Measurements from ENCODE around the gene UBASH3B.
A peak's percentile ranks its signal among the peaks of the same experiment; 100 is the strongest.
"Not testable (repeated sequence)": the region's sequence is repeated elsewhere in the genome, so short reads cannot be mapped to it uniquely, and the experiment has no call there.

Gene UBASH3B

GRCh38 chr11:122711362-122711761 is 55.8 kb downstream of the UBASH3B start:
- DNase-seq = no peak

- peak; percentile 71 for DNase-seq
These were observed 56.4 kb downstream of the UBASH3B start for GRCh38 chr11:122711831-122712381.

- no peak for DNase-seq
These were observed 58.5 kb downstream of the UBASH3B start for GRCh38 chr11:122714004-122714403.

- DNase-seq = no peak
These were observed 59.0 kb downstream of the UBASH3B start for GRCh38 chr11:122714484-122714883.

DNA sequence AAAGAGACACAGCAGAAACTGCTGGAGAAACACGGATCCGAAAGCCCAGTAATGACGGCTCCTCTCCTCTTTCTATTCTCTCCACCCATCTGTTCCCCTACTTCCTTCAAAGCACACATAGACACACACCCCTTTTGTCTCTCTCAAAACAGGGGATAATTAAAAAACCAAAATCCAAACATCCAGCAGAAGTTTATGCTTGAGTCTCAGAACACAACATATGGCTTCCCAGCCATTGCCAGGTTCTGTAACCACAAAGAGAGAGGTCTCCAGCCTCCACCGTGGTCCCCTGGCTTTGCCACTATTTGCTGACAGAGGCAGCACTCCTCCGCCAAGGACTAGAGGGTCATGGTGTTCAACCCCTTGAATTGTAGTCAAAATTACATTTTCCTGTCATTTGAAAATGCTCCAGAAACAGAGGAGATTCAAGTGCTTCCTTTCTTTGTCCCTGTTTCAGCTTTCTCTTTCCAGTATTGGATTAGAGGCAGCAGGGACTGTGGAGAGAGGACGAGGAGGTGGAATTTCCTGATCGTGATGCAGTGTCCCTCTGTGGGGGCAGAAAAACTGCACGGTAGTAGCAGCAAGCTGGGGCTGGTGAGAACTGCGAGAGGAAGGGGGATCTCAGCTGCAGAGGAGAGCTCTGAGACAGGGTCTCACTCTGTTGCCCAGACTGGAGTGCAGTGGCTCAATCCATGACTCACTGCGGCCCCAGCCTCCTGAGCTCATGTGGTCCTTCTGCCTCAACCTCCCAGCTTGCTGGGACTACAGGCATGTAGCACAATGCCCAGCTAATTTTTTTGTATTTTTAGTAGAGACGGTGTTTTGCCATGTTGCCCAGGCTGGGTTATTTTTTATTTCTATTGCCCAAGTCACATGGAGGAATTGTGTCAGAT is 60.3 kb downstream of the UBASH3B start:
- no peak for DNase-seq

- no peak for DNase-seq
These were observed 61.8 kb downstream of the UBASH3B start for GRCh38 chr11:122717264-122717867.

DNA sequence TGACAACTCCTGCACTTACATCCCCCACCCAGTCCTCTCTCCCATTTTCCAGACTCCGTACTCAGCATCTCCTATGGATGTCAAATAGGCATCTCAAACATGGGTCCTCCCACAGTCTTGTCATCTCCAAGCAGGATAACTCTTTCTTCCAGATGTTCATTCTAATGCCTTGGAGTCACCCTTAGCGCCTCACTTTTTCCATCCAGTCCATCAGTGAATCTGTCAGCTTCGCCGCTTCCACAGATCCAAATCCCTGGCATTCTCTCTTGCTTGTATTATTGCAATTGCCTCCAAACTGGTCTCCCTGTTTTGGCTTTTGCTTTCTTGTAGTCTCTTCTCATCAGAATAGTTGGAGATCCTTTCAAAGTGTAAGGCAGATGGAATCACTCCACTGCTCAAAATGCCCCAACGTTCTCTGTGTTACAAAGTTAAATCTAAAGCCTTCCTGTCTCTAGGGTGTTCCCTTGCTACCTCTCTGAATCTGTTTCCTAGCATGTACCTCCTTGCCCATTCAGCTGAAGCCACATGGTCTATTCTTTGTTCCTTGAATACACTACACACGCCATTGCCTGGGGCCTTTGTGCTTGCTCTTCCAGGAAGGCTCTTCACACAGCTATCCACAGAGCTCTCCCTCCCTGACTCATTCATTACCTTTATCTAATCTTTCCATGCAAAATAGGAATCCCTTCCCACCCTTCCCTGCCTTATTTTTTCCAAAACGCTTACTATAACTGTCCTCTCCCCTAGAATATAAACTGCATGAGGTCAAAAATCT is 64.8 kb downstream of the UBASH3B start:
- DNase-seq = no peak

GRCh38 chr11:122721201-122721963 is 65.9 kb downstream of the UBASH3B start:
- DNase-seq = no peak

DNA sequence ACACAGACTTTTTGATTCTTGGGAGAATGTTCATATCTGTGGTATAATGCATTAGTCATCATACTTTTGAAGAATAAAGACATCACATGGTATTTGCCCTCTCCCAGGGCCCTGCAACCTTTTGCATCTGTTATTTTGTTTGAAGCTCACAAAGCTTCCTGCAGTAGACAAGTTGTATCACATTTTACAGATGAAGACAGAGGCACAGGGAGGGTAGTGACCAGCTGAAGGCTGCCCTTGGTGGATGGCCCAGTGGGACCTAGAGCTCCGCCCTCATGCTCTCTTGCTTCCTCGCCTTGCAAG is 66.4 kb downstream of the UBASH3B start:
- no peak for DNase-seq

- DNase-seq = no peak
These were observed 67.6 kb downstream of the UBASH3B start for GRCh38 chr11:122723106-122723505.

GRCh38 chr11:122723576-122723975 is 68.1 kb downstream of the UBASH3B start:
- no peak for DNase-seq

- no peak for DNase-seq
These were observed 69.0 kb downstream of the UBASH3B start for GRCh38 chr11:122724520-122724919.

GRCh38 chr11:122726028-122726427 is 70.5 kb downstream of the UBASH3B start:
- no peak for DNase-seq

DNA sequence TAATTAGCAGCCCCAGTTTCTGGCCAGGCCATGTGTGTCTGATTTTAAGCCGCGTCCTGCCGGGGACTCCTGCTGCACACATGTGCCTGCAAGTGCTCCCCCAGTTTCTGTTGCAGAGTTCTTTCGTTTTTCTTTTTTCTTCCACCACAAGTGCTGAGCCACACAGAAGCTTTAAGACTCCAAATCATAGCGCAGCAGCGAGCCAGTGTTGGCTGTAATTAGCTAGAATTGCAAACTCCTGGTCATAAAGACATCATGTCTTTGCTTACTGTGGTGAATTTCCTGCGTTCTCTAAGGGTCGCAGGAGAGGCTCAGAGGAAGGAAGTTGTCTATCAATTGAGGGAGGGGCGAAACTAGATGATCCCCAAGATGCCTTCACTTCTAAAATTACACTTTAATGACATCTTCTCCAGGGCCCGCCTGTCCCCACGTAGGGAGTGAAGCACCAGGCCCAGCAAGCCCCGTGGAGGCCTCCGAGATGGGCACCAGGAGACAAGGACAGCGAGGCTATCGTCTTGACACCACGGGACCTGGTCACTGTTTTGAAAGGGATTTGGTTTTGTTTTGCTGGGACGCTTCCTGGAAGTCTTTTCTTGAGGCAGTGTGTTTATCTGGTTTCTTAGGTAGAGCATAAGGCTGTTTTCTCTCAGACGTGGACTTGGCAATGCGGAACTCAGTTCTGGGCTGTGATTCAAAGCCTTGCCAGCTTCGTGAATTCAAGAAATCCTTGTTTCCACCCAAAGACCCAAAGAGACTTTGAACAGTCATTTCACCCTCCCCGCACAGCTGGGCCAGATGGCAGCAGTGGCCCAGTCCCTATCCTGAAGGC is 71.8 kb downstream of the UBASH3B start:
- DNase-seq = no peak

DNA sequence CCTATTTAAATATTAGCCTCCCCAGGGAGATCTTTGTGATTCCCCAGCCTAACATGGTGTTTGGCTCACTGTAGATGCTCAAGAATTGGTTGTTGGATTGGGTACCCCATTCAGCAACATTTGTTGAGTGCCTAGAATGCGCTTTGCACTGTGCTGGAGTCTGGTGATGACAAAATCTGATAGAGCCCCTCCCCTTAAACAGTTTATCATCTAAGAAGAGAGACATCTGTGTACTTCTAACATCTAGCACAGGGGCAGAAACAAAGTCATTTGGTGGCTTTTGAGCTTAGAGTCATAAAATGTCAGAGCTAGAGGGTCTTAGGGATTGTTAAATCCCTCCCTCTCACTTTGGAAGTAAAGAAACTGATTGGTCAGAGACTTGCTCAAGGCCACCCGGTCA is 73.0 kb downstream of the UBASH3B start:
- DNase-seq = no peak

- DNase-seq = no peak
These were observed 73.6 kb downstream of the UBASH3B start for GRCh38 chr11:122729139-122729538.

DNA sequence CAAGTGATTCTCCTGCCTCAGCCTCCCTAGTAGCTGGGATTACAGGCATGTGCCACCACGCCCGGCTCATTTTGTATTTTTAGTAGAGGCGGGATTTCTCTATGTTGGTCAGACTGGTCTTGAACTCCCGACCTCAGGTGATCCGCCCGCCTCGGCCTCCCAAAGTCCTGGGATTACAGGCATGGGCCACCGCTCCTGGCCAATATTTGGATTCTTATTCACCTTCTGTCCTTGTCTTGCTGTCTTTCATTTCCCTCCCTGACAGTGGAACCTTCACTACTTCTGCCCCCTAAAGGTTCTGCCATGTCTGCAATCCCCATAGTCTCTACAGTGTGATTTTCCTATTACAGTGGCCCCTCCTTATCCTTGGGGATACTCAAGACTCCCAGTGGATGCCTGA is 75.2 kb downstream of the UBASH3B start:
- not testable (repeated sequence) for DNase-seq

GRCh38 chr11:122731500-122731913 is 76.0 kb downstream of the UBASH3B start:
- DNase-seq = no peak

DNA sequence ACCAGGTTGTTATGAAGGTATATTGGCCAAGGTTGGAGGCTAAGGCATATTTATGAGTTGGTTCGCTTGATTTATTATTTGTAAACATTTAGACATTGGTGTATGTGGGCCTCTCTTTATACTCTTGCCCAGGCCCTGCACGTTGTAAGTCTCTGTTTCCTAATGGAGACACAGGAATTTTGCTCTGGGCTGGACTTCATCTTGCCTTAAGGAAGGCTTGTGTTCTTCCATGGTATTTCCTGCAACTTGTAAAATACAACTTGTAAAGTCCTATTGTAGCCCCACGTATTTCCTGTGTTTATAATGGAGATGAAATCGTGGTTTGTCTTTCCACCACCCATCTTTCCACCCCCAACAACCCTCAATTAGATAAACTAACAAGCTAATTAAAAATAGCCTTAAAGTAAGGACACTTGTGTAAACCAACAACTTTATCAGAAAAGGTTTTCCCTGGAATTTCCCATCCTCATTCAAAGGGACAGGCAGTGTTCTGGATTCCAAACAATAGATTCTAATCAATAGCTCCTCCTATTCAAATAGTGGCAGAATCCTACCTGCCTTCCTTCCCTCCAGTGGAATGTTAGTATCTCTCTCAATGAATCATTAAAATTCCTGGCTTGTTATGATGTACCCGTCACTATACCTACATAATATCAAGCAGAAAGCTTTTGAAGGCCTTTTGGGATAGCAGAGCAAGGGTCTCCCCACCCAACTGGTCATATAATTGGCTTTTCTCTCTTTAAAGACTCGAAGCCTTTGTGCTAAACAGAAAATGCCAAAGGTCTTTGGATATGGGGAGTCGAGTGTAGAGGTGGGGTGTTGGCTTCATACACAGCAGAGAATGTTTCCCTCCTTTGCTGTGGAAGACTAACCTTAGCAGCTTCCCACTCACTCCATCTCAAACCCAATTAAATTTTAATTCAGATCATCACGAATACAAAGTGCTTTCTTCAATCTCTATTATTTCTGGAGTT is 77.1 kb downstream of the UBASH3B start:
- DNase-seq = no peak

DNA sequence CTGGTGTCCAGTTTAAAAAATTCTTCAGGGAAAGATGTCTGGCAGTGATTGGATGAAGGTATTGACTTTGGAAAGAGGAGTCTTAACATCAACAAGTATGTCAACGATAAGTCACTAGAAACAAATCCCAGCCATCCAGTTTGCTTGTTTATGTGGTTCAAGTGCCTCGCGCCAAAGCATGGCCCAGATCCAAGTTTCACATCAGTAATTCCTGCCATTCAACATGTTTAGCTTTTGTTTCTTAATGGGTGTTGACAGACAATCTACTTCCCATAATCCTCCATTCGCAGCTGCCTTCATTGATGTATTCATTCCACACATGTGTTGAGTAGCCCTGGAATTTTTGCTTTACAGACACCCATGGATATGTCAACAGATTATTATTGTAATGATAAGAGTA is 77.8 kb downstream of the UBASH3B start:
- DNase-seq = no peak
